DMS53 treated with DMSO at 0.1 percent for 48 hours (cell line): ENCODE data around the gene CRY2.

ENCODE experiments used
- DNase-seq: peaks from one replicate; lab custom pipeline; 2025; ENCODE audit not compliant: unreplicated experiment; lab: John Stamatoyannopoulos, UW

The CRY2 gene

GRCh38 chr11:45917286-45917622 is 70.0 kb downstream of the CRY2 start:
- DNase-seq, result no peak

GRCh38 chr11:45917623-45918330 is 70.5 kb downstream of the CRY2 start, which contains the start of gene PEX16:
PEX16 (minus strand) TSS chr11:45917877; CDS start chr11:45917811, 66 bp downstream.
- DNase-seq, result peak; percentile 94

GRCh38 chr11:45918331-45918941 is 71.2 kb downstream of the CRY2 start:
- peak; percentile 38 for DNase-seq

GRCh38 chr11:45918962-45919675 is 71.8 kb downstream of the CRY2 start:
- no peak for DNase-seq

- DNase-seq, result no peak
These were observed 72.7 kb downstream of the CRY2 start for GRCh38 chr11:45919806-45920530.

GRCh38 chr11:45920531-45921477 is 73.5 kb downstream of the CRY2 start:
- no peak for DNase-seq

GRCh38 chr11:45921561-45922424 is 74.5 kb downstream of the CRY2 start:
- peak; percentile 86 for DNase-seq

- DNase-seq, result peak; percentile 40
These were observed 75.3 kb downstream of the CRY2 start, which contains the start of gene LARGE2 for GRCh38 chr11:45922425-45923082. LARGE2 (plus strand) TSS chr11:45922656; CDS start chr11:45922883, 227 bp downstream.

GRCh38 chr11:45924036-45924915 is 77.0 kb downstream of the CRY2 start:
- DNase-seq, result no peak

GRCh38 chr11:45924927-45925326 is 77.7 kb downstream of the CRY2 start:
- no peak for DNase-seq

- DNase-seq, result no peak
These were observed 78.3 kb downstream of the CRY2 start for GRCh38 chr11:45925550-45925949.

- no peak for DNase-seq
These were observed 78.7 kb downstream of the CRY2 start for GRCh38 chr11:45926001-45926401.

GRCh38 chr11:45926536-45927331 is 79.5 kb downstream of the CRY2 start:
- no peak for DNase-seq

GRCh38 chr11:45927332-45927683 is 80.0 kb downstream of the CRY2 start:
- DNase-seq, result no peak

- DNase-seq, result no peak
These were observed 80.6 kb downstream of the CRY2 start for GRCh38 chr11:45927684-45928413.

GRCh38 chr11:45928535-45929215 is 81.4 kb downstream of the CRY2 start:
- no peak for DNase-seq
